Measurements from ENCODE around the gene HDAC10.

Gene HDAC10

GRCh38 chr22:50250555-50251476, at the start of gene HDAC10:
Gene HDAC10, minus strand, starts transcription at chr22:50251265. Its CDS starts 233 bp downstream, at chr22:50251032.
- H3K4me3 ChIP-seq (ENCODE audit: low read depth, low read length): peak within 1 kb of the TSS; percentile 72
- TF ChIP-seq CTCF (IDR thresholded peaks at IDR 0.05; ENCODE audit: low read depth, low read length) (no peak), POLR2A (IDR thresholded peaks at IDR 0.05; ENCODE audit: extremely low read depth, insufficient read length) (peak; percentile 63), MAX (IDR thresholded peaks at IDR 0.05; ENCODE audit: low read depth, low read length) (peak; percentile 27; the same call in 1 of the 2 replicates)
- peak; percentile 91 for DNase-seq (ENCODE audit: low read depth)

- no peak for DNase-seq (ENCODE audit: low read depth)
- H3K4me3 ChIP-seq (ENCODE audit: low read depth, low read length): no peak overlapping the region
- TF ChIP-seq CTCF (IDR thresholded peaks at IDR 0.05; ENCODE audit: low read depth, low read length) (no peak), MAX (IDR thresholded peaks at IDR 0.05; ENCODE audit: low read depth, low read length) (no peak), MYC (IDR thresholded peaks at IDR 0.05; ENCODE audit: low read depth, low read length) (no peak), POLR2A (IDR thresholded peaks at IDR 0.05; ENCODE audit: extremely low read depth, insufficient read length) (no peak)
Measured at GRCh38 chr22:50300620-50301257, 49.7 kb upstream of the HDAC10 start.

GRCh38 chr22:50299785-50300619, 48.9 kb upstream of the HDAC10 start:
- no peak for DNase-seq (ENCODE audit: low read depth)
- H3K4me3 ChIP-seq (ENCODE audit: low read depth, low read length): no peak overlapping the region

GRCh38 chr22:50298937-50299784, 48.1 kb upstream of the HDAC10 start:
- DNase-seq (ENCODE audit: low read depth): no peak
- TF ChIP-seq CTCF (IDR thresholded peaks at IDR 0.05; ENCODE audit: low read depth, low read length) (no peak), MAX (IDR thresholded peaks at IDR 0.05; ENCODE audit: low read depth, low read length) (no peak), POLR2A (IDR thresholded peaks at IDR 0.05; ENCODE audit: extremely low read depth, insufficient read length) (no peak), MYC (IDR thresholded peaks at IDR 0.05; ENCODE audit: low read depth, low read length) (no peak)
- no peak overlapping the region for H3K4me3 ChIP-seq (ENCODE audit: low read depth, low read length)

More at GRCh38 chr22:50299785-50300619, 48.9 kb upstream of the HDAC10 start:
- no peak for TF ChIP-seq POLR2A (IDR thresholded peaks at IDR 0.05; ENCODE audit: extremely low read depth, insufficient read length)
- TF ChIP-seq CTCF (IDR thresholded peaks at IDR 0.05; ENCODE audit: low read depth, low read length): no peak
- TF ChIP-seq MYC (IDR thresholded peaks at IDR 0.05; ENCODE audit: low read depth, low read length): no peak
- no peak for TF ChIP-seq MAX (IDR thresholded peaks at IDR 0.05; ENCODE audit: low read depth, low read length)

GRCh38 chr22:50298266-50298637, 47.2 kb upstream of the HDAC10 start:
- no peak for TF ChIP-seq CTCF (IDR thresholded peaks at IDR 0.05; ENCODE audit: low read depth, low read length)
- TF ChIP-seq POLR2A (IDR thresholded peaks at IDR 0.05; ENCODE audit: extremely low read depth, insufficient read length): no peak
- no peak for TF ChIP-seq MYC (IDR thresholded peaks at IDR 0.05; ENCODE audit: low read depth, low read length)
- TF ChIP-seq MAX (IDR thresholded peaks at IDR 0.05; ENCODE audit: low read depth, low read length): no peak
- DNase-seq (ENCODE audit: low read depth): no peak
- H3K4me3 ChIP-seq (ENCODE audit: low read depth, low read length): no peak overlapping the region
